Measurements from ENCODE around the gene SLC30A1. TPM values are rescaled to one million over a fixed set of nuclear protein-coding genes. Genes with fewer than 3 reads are reported as not detected.

SLC30A1 gene
- total RNA-seq, 4 donors from 2014 or later: 8.3 to 12.4 (median 10.3) TPM

DNA sequence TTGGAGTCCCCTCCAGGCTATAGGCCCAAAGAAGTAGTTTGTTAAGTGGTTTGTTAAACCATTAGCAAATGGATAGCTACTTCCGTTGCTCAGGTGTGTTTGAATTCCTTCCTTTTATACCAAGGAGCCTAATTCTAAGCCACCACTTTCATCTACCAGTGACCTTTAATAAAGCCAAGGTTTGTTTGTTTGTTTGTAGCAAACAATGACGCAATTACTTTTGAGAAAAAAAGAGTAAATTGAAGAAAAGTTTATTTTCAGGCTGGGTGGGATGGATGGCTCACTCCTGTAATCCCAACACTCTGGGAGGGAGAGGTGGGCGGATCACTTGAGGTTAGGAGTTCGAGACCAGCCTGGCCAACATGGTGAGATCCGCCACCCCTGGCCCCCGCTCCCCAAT is 56.2 kb downstream of the SLC30A1 start:
- WGBS, 2 donors: 76 to 84% methylated on average over 2 to 3 of the region's 6 CpGs
- DNase-seq: no peak
- intact Hi-C loops (cut with DNase I): loop anchor here (5.0 kb wide), 1 partner anchor 129 kb away; no protein-coding TSS in a partner anchor
- H3K36me3 ChIP-seq: no peaks in the 10 kb centered on the region
- no peak overlapping the region for H3K4me3 ChIP-seq
- no peaks in the 10 kb centered on the region for H3K4me1 ChIP-seq
- no peaks in the 10 kb centered on the region for H3K27me3 ChIP-seq
- no peaks in the 10 kb centered on the region for H3K9me3 ChIP-seq
- H3K27ac ChIP-seq: no peak overlapping the region
- TF ChIP-seq POLR2A (IDR thresholded peaks at IDR 0.05): no peak
- TF ChIP-seq, protein P1, sequence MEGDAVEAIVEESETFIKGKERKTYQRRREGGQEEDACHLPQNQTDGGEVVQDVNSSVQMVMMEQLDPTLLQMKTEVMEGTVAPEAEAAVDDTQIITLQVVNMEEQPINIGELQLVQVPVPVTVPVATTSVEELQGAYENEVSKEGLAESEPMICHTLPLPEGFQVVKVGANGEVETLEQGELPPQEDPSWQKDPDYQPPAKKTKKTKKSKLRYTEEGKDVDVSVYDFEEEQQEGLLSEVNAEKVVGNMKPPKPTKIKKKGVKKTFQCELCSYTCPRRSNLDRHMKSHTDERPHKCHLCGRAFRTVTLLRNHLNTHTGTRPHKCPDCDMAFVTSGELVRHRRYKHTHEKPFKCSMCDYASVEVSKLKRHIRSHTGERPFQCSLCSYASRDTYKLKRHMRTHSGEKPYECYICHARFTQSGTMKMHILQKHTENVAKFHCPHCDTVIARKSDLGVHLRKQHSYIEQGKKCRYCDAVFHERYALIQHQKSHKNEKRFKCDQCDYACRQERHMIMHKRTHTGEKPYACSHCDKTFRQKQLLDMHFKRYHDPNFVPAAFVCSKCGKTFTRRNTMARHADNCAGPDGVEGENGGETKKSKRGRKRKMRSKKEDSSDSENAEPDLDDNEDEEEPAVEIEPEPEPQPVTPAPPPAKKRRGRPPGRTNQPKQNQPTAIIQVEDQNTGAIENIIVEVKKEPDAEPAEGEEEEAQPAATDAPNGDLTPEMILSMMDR (IDR thresholded peaks at IDR 0.05): no peak

Other genes with a start within 250 kb of the SLC30A1 start
- gene RD3, start 87.0 kb downstream of the SLC30A1 start, total RNA-seq: under 1 TPM in 3 of 4 donors, not detected in 1; 0.09 to 0.57 (median 0.35) TPM
- gene NEK2, start 96.5 kb upstream of the SLC30A1 start, total RNA-seq: 10 to 100 TPM in 1 of 4 donors, 1 to 10 TPM in 3; 2.4 to 11.8 (median 6.5) TPM

All from esophagus squamous epithelium (tissue), 5 donors.